SK-N-SH (cell line): ENCODE measurements around the gene CHAC1.

ENCODE experiments used
- EP300 ChIP-seq, 2 experiments: IDR thresholded peaks; 2 replicates each; pipeline versions ENCODE4 v1.4.0 to v1.6.1; 2012; ENCODE audit warnings: borderline replicate concordance in 1 of 2, low read depth in 1 of 2, low read length in 1 of 2
- GABPA ChIP-seq: IDR thresholded peaks from 2 replicates; pipeline ENCODE4 v1.4.0; 2012; ENCODE audit warnings: low read depth, mild to moderate bottlenecking
- GATA2 ChIP-seq: sonication (generic); formaldehyde crosslinking; IDR thresholded peaks from 2 replicates; pipeline ENCODE4 v1.5.0; 2020; ENCODE audit warnings: mild to moderate bottlenecking, missing genetic modification reagents
- POLR2AphosphoS5 ChIP-seq: IDR thresholded peaks from 2 replicates; pipeline ENCODE4 v1.6.1; 2012; ENCODE audit warnings: low read depth, low read length
- RAD21 ChIP-seq: IDR thresholded peaks from 2 replicates; pipeline ENCODE4 v1.6.1; 2012; ENCODE audit warnings: mild to moderate bottlenecking, low read length
- SMC3 ChIP-seq: IDR thresholded peaks from 2 replicates; pipeline ENCODE4 v1.6.1; 2012; ENCODE audit warnings: low read depth, low read length, improper control_type of control experiment
- TAF1 ChIP-seq: IDR thresholded peaks from 2 replicates; pipeline ENCODE4 v1.6.1; 2012; ENCODE audit warnings: low read depth, mild to moderate bottlenecking, low read length, moderate library complexity, borderline replicate concordance
- TF ChIP-seq, protein P1 (sequence below): fragments of 200-600 bp; sonication (generic); IDR thresholded peaks from 2 replicates; pipeline ENCODE4 v1.6.1; 2017; ENCODE audit warnings: antibody characterized with exemption, mild to moderate bottlenecking, moderate library complexity

DNA sequence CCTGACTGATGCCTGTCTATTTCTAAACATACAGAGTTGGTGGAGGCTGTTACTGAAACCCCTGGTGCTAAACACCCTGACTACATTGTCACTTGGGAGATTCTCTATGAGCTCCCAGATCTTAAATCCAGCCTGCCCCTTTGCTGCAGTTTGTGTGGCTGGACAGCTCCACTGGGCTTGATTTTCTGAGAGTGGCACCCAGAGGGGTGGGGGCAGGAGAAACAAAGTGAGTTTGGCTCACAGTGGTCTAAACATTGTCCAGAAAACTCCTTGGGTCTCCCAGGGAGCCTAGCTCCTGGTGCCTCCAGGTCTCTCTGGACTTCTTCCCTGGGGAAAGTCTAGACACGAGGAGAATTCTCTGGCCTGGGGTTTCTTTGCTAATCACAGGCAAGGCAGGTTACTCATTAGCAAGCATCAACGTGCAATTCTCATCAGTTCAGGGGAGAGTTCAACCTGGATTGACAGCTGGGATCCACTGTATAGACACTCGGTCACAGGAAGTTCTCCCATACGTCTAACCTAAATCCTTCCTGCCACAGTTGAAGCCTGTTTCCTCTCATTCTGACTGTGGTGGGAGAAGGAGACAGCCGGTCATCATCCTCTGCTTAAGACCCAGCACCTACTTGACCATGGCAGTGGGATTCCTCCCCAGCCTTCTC, 31.2 kb upstream of the CHAC1 start:
- TF ChIP-seq, protein P1, sequence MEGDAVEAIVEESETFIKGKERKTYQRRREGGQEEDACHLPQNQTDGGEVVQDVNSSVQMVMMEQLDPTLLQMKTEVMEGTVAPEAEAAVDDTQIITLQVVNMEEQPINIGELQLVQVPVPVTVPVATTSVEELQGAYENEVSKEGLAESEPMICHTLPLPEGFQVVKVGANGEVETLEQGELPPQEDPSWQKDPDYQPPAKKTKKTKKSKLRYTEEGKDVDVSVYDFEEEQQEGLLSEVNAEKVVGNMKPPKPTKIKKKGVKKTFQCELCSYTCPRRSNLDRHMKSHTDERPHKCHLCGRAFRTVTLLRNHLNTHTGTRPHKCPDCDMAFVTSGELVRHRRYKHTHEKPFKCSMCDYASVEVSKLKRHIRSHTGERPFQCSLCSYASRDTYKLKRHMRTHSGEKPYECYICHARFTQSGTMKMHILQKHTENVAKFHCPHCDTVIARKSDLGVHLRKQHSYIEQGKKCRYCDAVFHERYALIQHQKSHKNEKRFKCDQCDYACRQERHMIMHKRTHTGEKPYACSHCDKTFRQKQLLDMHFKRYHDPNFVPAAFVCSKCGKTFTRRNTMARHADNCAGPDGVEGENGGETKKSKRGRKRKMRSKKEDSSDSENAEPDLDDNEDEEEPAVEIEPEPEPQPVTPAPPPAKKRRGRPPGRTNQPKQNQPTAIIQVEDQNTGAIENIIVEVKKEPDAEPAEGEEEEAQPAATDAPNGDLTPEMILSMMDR = no peak
- TF ChIP-seq GABPA (no peak), RAD21 (no peak), TAF1 (no peak), EP300 (IDR thresholded peaks at IDR 0.05; ENCODE audit: borderline replicate concordance in 1 of 2, low read depth in 1 of 2, low read length in 1 of 2) (no peak), POLR2AphosphoS5 (no peak), SMC3 (no peak), GATA2 (CRISPR knock-in tag) (no peak)
